Cardiac fibroblast (primary cell): ENCODE measurements around the gene IGF2.

Experiments
- DNase-seq, 2 donors: peaks; one replicate each; pipeline versions ENCODE4 v3.0.0 to v3.0.0-alpha.2; 2010; ENCODE audit warnings: low read depth in 2 of 2
- H3K4me3 ChIP-seq, 2 donors: replicated peaks in 1 of 2; 1 replicate in 1 of 2; 2 replicates in 1 of 2; pipeline ENCODE4 v1.5.1; 2011; ENCODE audit warnings: low read depth in 2 of 2, low read length in 2 of 2, mild to moderate bottlenecking in 2 of 2, moderate library complexity in 1 of 2
- TF ChIP-seq, protein P1 (sequence below): IDR thresholded peaks from one replicate; pipeline ENCODE4 v1.5.1; 2011; ENCODE audit warnings: low read depth, mild to moderate bottlenecking, low read length, inconsistent platforms

The IGF2 gene

DNA sequence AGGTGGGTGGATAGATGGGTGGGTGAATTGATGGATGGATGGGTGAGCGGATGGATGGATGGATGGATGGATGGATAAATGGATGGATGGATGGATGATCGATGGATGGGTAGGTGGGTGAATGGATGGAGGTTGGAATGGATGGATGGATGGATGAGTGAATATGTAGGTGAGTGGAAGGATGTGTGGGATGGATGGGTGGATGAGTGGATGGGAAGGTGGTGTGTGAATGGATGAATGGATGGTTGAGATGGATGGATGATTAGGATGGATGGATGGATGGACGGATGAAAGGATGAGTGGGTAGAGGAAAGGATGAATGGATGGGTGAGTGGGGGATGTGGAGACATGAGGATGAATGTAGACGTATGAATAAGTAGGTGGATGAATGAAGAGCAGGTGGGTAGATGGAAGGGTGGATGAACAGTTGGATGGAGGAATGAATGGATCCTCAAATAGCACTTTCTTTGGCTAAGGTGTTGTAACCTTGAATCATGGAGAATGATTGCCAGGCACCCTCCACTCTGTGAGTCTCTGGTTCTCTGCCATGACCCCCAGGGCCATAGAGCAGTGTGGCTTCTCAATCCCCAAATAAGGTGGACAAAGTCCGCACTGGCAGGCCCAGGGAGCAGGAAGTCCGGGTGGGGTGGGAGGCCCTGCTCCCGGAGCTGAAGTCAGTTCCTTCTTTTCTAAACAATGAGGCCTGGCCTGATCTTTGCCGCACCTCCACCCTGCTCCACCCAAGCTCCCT lies 36.9 kb downstream of the IGF2 start:
- DNase-seq: no peak
- TF ChIP-seq, protein P1, sequence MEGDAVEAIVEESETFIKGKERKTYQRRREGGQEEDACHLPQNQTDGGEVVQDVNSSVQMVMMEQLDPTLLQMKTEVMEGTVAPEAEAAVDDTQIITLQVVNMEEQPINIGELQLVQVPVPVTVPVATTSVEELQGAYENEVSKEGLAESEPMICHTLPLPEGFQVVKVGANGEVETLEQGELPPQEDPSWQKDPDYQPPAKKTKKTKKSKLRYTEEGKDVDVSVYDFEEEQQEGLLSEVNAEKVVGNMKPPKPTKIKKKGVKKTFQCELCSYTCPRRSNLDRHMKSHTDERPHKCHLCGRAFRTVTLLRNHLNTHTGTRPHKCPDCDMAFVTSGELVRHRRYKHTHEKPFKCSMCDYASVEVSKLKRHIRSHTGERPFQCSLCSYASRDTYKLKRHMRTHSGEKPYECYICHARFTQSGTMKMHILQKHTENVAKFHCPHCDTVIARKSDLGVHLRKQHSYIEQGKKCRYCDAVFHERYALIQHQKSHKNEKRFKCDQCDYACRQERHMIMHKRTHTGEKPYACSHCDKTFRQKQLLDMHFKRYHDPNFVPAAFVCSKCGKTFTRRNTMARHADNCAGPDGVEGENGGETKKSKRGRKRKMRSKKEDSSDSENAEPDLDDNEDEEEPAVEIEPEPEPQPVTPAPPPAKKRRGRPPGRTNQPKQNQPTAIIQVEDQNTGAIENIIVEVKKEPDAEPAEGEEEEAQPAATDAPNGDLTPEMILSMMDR: no peak
- H3K4me3 ChIP-seq: no peak overlapping the region

DNA sequence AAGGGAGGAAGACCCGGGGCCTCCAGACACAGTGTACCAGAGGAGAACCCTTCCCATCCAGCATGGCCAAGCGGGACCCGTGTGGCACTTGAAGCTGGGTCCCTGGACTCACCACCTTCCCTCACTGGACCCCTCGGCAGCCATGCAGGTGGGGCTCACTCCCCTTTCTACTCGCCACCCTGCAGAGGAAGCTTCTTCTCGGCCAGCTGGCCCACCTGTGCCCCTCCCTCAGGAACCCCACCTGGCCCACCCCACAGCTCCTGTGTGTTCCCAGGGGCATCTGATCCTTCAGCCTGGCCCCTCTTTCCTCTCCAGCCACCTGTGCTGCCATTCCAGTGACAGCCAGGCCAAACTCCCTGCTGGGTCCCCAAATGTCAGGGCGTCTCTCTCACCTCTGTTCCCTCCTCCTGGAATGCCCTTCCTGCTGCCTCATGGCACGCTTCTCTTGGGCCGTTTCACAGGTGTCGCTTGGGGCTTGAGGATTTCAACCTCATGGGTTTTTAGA lies 38.0 kb downstream of the IGF2 start:
- DNase-seq: no peak
- H3K4me3 ChIP-seq: no peak overlapping the region
- TF ChIP-seq, protein P1: no peak

DNA sequence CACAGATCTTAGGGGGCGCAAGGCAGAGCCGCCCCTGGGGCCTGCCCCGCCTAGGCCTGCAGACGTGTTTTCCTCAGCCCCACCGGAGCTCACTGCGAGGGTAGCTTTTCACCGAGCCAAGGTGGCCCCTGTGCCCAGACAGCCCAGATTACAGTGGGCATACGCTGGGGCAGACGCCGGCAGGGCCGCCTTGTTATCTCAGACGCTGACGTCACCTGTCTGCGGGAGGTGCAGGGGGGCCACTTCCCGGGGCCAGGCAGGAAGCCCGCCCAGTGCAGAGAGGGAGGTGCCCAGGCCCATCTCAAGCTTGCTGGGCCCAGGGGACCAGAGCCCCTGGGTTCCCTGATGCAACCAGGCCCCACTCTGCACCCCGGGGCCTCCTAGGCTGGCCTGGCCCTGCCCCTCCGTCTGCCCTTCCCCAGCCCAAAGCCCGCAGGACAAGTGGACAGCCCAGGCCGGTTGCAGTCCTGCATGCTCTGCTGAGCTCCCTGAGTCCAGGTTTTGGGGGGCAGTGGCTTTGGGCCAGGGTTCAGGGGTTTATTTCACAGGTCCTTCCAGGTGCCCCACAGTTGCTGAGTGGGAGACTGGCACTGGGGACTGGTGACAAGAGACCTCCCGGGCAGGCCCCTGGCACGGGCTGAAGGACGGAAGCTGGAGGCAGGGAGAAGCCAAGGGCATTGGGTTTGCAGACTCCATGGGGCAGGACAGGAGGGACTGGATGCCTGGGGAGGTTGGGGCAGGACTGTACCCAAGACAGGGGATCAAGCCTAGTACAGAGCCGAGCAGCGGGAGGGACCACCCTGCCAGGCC lies 38.6 kb downstream of the IGF2 start:
- peak in 1 of 2 donors; percentile 41 for DNase-seq
- TF ChIP-seq, protein P1: no peak
- H3K4me3 ChIP-seq: no peak overlapping the region

DNA sequence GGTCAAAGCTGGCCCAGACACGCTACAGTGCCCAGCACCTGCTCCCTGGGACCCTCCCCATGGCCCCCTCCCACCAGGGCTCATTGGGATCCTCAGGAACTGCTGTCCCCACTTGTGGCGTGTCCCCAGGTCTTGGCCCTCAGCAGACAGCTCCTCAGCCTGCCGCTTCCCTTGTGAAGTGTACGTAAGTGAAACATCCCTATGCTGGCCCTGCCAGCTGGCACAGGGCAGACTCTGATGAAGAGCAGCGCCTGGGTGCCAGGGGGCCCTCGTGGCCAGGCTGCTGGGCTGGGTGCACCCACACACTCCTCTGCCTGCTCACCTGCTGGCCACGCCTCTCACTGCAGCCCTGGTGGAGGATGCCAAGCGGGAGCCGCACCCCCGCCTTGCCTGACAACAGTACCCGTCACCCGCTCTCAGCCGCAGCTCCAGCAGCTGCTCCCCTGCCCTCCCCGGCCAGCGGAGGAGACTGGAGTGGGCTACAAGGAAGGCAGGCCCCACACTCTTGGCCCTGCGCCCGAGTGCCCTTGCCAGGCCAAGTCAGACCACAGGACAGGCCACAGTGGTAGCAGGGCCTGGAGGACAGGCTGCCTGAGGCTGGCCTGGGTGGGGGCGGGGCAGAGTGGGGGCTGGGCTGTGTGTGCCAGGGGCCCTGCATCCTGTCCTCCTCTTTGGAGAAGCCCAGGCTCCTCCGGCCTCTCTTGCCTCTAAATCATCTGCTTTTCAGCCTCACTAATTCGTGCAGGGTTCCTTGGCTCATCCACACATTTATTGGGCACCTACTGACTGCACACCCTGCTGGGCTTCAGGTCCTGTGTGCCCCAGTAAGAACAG lies 39.5 kb downstream of the IGF2 start:
- H3K4me3 ChIP-seq: no peak overlapping the region
- no peak for DNase-seq
- TF ChIP-seq, protein P1: no peak

DNA sequence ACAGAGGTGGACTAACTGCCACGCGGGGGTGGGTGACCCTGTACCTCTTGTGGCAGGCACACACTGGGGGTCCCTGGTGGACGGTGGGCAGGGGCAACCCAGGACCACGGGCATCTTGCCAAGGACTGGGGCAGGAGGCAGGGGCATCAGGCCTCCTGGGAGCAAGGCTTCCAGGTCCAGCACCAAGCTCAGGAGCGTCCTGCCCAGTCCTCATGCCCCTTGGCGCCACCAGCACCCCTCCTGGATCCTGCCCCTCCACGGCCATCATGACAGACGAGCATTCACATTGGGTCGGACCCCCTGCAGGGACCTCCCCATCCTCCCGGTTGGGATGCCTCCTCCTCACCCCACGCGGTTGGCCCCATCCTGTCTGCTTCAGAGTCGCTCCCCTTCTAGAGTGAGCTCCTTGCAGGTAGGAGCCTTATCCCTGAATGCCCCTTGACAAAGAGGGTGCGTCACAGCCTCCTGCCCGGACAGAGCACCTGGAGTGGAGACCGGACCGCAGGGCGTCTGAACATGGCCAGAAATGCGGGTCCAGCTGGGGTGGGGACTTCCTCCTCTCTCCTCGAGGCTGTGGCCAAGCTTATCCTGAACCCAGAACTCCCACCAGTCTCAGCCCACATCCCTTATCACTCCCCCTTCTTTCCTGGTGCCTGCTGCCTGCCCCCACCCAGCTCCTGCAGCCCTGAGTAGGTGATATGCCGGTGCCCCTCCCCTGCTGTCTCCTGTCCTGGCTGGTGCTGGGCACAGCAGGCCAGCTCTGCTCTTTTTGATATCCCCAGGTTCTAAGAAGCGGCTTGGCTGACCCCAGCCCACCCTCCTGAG lies 40.3 kb downstream of the IGF2 start:
- H3K4me3 ChIP-seq: no peak overlapping the region
- no peak for DNase-seq
- TF ChIP-seq, protein P1: no peak
